ENCODE data around the gene CHURC1. TPM values are rescaled to one million over a fixed set of nuclear protein-coding genes. Genes with fewer than 3 reads are reported as not detected.

The CHURC1 gene
- 25.2 TPM for total RNA-seq

GRCh38 chr14:64914237-64915028 lies at the start of gene CHURC1:
Gene CHURC1 (plus strand): TSS chr14:64914455. CDS start chr14:64914496, 41 bp downstream.
- DNase-seq (ENCODE audit: low spot score), result peak; percentile 99
- peak; percentile 98 for ATAC-seq

DNA sequence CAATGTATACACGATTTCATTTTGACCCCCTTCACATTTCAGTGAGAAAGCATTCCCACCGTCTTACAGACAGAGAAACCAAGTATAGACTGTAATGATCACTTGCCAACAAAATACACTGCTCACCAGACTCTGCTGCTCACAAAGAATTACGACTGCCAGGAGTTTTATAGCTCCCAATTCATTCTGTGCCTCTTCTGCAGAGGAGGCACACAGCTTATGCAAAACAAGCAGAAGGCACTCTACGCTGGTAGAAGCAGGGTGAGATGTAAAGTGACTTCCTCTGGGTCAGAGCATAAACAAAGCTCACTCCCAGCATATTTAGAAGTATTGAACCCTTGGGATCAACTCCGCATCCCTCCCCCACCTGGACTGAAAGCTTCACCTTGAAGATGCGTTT lies 49.1 kb upstream of the CHURC1 start:
- no peak for DNase-seq (ENCODE audit: low spot score)
- ATAC-seq, result no peak

- ATAC-seq, result no peak
Measured at GRCh38 chr14:64865992-64866391, 48.3 kb upstream of the CHURC1 start.

DNA sequence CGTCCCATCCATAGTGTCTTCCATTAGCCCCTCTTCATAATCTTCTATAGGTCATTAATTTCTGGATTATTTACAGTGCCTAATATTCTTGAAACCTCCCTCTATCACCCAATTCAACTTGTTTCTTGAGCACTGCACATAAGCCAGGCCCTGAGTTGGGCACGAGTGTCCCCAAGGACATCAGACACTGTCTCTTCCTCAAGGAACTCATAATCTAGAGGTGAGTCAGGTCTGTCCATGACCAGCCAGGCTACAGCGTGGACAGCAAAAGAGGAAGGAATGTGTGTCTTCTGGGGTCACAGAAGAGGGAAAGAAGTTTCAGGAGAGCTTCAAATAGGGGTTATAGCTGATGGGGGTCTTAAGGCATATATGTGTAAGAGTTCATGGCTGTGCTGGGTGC lies 47.1 kb upstream of the CHURC1 start:
- ATAC-seq (no peak), DNase-seq (ENCODE audit: low spot score) (no peak)

More at GRCh38 chr14:64865992-64866391, 48.3 kb upstream of the CHURC1 start:
- no peak for DNase-seq (ENCODE audit: low spot score)

GRCh38 chr14:64868379-64868778 lies 45.9 kb upstream of the CHURC1 start:
- ATAC-seq (no peak), DNase-seq (ENCODE audit: low spot score) (no peak)

DNA sequence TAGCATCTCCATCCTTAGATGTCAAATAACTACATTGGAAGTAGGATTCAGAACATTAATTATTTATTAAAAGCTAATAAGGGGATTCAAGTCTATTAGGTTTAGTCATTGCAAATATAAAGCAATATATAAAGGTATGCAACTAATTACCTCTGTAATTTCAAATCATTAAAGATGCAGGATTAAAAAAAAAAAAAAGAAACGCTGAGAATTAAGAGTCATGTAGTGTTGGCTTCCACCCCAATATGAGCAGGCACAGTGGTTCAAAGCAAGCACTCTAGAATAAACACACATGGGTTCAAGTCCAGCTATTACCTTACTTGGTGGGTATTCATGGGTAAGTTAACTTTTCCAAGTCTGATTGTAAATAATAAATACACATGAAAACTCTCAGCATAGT lies 45.4 kb upstream of the CHURC1 start:
- no peak for DNase-seq (ENCODE audit: low spot score)
- ATAC-seq, result no peak

GRCh38 chr14:64870160-64870559 lies 44.1 kb upstream of the CHURC1 start:
- ATAC-seq (no peak), DNase-seq (ENCODE audit: low spot score) (no peak)

- ATAC-seq, result no peak
- no peak for DNase-seq (ENCODE audit: low spot score)
Measured at GRCh38 chr14:64871344-64871743, 42.9 kb upstream of the CHURC1 start.

DNA sequence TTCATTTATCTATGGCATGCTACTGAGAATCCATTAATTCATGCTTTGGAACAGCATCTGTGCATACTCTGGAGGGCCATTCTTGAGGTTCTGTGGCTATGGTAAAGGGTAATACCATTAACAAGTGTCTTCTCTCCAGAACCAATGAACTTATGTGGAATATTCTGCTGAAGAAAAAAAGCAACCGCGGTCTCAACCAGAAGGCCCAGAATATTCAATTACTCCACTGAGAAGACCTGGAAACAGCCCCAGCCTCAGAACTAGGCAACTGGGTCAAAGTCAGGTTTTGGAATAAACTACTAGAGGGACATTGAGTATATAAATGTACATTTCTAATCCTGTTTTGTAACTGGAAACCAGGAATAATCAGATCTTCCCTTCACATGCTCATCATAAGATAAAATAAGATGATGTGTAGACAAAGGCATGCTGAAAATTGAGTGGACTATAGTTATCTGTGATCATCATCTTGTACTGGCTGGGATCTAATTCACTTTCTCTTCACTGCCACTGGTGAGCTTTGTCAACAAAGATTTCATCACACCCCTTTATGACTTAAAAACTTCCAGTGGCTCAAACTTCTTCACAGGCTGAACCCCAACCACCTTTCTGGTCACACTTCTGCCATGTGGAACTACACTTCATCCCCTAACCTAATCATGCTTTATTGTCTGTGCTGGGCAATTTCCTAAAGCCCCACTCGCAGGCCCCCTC lies 40.6 kb upstream of the CHURC1 start:
- peak; percentile 53 for ATAC-seq
- DNase-seq (ENCODE audit: low spot score), result no peak

- no peak for ATAC-seq
- no peak for DNase-seq (ENCODE audit: low spot score)
Measured at GRCh38 chr14:64875350-64875749, 38.9 kb upstream of the CHURC1 start.

- ATAC-seq (no peak), DNase-seq (ENCODE audit: low spot score) (no peak)
Measured at GRCh38 chr14:64877846-64878245, 36.4 kb upstream of the CHURC1 start.

DNA sequence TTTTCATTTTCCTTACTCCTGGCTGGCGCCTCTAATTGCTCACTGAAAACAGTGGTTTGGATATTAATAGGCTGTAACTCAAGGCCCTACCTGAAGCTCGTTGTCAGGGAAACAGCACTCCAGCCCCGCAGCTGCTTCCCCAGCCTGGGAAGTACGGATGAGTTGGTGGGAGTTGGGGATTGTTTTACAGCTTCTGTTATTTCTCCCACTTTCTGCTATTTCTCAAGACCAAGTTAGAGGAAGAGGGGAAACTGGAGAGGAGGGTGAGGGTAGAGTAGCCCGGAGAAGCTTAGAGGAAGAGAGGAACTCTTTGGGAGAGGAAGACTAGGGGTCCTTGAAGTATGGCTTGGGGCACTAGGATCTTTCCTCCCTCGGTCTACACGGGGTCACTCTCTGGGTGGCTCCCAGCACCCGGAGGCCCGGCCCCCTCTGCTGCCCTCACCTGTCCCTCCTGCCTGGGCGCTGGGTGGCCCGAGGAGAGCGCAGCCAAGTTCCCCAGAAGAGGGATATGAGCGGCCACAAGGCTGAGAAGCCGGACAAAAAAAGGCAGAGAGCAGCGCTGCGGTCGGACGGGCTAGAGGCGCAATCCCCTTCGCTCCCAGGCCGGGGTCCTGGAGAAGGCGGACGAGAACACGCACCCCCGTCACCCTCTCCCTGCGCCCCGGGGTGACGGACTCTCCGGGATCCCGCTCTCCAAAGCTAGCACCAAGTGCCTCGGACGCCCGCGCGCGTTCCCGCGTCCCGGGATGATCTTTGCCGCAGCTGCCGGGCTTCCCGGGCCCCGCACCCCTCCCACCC lies 35.2 kb upstream of the CHURC1 start:
- peak; percentile 17 for ATAC-seq
- DNase-seq (ENCODE audit: low spot score), result no peak

- DNase-seq (ENCODE audit: low spot score) (peak; percentile 58), ATAC-seq (peak; percentile 90)
Measured at GRCh38 chr14:64879635-64880220, 34.5 kb upstream of the CHURC1 start, which contains the start of gene SPTB. Gene SPTB (minus strand): TSS chr14:64879907. CDS start chr14:64823094, 56,813 bp downstream.

- peak; percentile 58 for DNase-seq (ENCODE audit: low spot score)
- ATAC-seq, result peak; percentile 89
Measured at GRCh38 chr14:64880221-64881121, 33.8 kb upstream of the CHURC1 start.

GRCh38 chr14:64885559-64885958 lies 28.7 kb upstream of the CHURC1 start:
- no peak for ATAC-seq
- no peak for DNase-seq (ENCODE audit: low spot score)

DNA sequence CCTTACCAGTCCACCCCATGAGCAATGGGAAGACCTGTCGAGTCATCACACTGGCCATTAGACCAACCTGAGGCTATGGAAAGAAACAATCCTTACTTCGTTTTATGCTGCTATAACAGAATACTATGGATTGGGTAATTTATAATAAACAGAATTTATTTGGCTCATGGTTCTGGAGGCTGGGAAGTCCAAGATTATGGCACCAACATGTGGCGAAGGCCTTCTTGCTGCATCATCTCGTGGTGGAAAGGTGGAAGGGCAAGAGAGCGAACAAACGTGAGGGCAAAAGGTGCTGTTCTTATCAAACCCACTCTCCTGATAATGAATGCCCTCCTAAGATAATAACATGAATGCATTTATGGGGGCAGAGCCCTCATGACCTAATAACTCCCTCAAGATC lies 24.9 kb upstream of the CHURC1 start:
- DNase-seq (ENCODE audit: low spot score) (no peak), ATAC-seq (no peak)

GRCh38 chr14:64891173-64891838 lies 22.9 kb upstream of the CHURC1 start:
- DNase-seq (ENCODE audit: low spot score), result no peak
- no peak for ATAC-seq

DNA sequence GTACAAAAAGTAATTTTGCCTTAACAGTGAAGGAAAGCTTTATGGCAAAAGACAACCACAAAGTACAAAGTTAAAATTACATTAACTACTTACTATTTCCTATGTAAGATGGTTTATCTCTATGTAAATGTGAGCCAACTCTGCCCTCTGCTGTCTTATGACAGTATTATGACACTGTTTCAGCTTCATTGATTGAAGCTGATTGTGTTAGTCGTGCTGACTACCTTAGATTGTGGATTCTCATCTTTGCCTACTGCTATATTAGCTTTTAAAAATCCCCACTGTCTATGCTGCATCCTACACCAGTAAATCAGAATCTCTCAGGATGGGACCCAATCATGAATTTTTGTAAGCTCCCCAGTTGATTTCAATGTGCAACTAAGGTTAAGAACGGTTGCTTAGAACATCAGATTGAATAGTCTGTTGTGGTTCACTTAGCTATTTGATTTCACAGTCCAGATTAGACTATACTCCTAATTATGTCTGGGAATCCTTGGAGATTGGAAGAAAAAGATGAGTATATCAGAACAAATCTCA lies 22.3 kb upstream of the CHURC1 start:
- DNase-seq (ENCODE audit: low spot score) (no peak), ATAC-seq (peak; percentile 96)

GRCh38 chr14:64899958-64900357 lies 14.3 kb upstream of the CHURC1 start:
- DNase-seq (ENCODE audit: low spot score) (no peak), ATAC-seq (no peak)
